HK-2 (cell line): Measurements from ENCODE around the gene VTA1.
"Not testable (repeated sequence)": the region's sequence is repeated elsewhere in the genome, so short reads cannot be mapped to it uniquely, and the experiment has no call there.

Source experiments
- DNase-seq: peaks from one replicate; pipeline ENCODE4 v3.0.0-alpha.2; 2018; ENCODE audit not compliant: unreplicated experiment

VTA1 gene

DNA sequence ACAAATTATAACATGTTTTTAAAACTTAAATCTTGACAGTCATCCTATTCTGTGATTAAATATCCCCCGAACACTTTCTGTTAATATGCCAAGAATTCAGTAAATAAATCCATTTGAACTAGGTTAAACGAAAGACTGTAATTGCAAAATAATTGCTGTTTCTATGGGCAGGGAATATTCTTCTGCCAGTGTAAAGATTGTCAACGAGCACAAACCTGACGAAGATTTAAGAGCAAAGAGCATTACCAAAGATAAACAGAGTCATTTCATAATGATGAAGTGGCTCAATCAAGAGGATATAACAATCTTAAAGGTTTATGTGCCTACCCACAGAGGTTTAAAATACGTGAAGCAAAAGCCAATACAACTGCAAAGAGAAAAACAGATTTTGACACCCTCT is 78.5 kb downstream of the VTA1 start:
- DNase-seq, result no peak

DNA sequence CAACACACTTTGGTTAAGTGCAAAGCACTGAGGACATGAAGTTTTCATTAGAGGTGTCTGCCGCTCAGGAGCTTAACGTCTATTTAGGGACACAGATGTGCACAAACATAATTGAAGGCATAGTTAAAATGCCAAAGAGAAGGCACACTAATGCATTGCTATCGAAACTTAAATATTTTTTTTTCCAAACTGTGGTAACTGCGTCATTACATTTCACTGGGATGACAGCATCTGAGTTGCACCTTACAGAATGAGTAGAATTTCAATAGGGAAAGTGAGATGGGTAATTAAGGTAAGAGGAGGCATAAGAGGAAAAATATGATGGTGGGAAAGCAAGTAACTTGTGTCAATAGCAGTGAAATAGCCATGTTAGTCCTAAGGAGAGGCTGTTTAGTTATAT is 79.7 kb downstream of the VTA1 start:
- DNase-seq, result no peak

GRCh38 chr6:142229518-142230270 is 82.6 kb downstream of the VTA1 start:
- not testable (repeated sequence) for DNase-seq

DNA sequence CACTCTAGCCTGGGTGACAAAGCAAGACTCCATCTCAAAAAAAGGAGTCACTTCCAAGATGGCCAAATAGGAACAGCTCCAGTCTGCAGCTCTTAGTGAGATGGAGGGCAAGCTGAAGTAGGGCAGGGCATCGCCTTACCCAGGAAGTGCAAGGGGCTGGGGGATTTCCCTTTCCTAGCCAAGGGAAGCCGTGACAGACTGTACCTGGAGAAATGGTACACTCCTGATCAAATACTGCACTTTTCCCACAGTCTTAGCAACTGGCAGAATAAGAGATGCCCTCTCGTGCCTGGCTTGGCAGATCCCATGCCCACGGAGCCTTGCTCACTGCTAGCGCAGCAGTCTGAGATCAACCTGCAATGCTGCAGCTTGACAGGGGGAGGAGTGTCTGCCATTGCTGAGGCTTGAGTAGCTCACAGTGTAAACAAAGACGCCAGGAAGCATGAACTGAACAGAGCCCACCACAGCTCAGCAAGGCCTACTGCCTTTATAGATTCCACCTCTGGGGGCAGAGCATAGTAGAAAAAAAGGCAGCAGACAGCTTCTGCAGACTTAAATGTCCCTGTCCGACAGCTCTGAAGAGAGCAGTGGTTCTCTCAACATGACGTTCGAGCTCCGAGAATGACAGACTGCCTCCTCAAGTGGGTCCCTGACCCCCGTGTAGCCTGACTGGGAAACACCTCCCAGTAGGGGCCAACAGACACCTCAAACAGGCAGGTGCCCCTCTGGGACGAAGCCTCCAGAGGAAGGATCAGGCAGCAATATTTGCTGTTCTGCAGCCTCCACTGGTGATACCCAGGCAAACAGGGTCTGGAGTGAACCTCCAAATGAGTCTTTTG is 85.4 kb downstream of the VTA1 start:
- not testable (repeated sequence) for DNase-seq

- DNase-seq, result no peak
Measured at GRCh38 chr6:142233945-142234682, 87.1 kb downstream of the VTA1 start.

DNA sequence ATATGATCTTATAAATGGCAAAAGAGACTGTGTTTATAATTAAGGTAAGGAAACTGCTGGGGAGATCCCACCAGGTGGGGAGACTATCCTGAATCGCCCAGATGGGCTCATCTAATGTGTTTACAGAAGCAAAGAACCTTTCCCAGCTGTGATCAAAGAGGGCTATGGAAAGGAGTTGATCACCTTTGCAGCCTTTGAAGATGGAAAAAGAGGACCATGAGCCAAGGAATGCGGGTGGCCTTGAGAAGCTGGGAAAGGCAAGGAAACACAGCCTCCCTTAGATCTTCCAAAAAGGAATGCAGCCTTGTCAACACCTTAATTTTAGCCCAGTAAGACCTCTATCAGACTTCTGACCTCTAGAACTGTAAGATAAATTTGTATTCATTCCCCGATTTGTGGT is 88.2 kb downstream of the VTA1 start:
- DNase-seq, result no peak

GRCh38 chr6:142235791-142236190 is 88.7 kb downstream of the VTA1 start:
- no peak for DNase-seq

DNA sequence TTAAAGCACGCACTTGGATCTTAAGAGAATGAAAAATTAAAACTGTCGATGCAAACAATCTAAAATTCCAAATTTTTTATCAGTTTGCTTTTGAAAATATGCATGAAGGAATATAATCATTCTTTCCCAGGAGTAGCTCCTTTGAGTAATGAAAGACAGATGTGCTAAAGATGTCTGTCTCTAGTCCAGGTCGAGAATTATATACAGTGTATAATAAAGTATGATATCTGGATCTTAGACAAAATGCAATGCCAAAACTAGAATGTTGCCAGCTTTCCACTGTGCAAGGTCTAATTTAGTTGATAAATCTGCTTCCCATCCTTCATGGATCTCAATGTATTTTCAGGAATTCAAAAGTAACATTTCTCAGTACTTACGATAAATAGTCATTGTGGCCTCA is 89.6 kb downstream of the VTA1 start:
- DNase-seq, result no peak

DNA sequence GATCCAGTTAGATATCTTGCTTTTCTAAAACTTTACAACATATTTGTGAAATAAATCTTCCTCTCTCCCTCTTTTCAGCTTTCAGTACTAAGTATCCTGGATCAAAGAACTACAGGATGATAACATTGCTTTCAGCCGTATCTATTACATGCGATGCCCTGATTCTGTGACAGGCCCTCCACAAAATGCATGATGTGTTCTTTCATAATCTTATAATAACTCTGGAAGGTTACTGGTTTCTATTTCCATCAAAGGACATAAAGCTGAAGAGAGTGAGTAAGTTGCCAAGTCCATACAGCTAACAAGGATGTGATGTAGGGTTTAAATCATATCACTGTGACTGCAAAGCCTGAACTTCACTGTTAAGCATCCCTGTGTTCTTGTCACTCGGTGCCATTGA is 91.8 kb downstream of the VTA1 start:
- no peak for DNase-seq

DNA sequence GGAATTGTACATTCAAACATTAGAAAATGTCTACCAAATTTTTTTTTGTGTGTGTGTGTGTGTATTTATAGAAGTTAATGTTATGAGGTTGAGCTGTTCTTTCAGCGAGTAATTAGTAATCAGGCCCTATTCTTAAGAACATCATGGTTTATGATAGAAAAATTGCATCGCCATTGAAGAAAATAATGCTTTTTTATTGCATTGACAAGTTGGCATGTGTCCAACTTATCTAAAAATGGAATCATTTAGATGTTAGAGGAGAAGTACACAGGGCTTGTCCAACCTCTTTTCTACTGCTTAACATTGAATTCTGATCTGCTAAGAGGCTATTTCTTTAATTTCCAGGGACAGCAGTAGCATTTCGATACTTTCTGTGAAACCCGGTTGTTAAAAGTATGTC is 93.1 kb downstream of the VTA1 start:
- DNase-seq, result no peak

DNA sequence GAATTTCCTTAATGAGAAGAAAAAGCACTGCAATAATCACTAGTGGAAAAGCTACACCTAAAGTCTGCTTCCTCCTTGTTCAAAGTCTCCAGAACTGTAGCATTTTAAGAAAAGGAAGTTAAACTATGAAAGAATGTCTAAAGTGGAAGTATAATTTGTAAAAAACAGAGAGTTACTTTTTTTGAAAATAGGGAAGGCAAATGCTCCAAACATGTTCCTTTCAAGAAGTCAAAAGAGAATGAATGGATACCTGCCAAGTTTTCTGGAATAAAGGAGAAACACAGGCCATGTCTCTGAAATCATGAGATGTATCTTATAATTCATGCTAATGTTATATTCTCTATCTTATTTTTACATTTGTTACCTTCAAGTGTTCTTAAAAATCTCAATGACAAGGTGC is 94.0 kb downstream of the VTA1 start:
- no peak for DNase-seq

GRCh38 chr6:142242269-142242668 is 95.2 kb downstream of the VTA1 start:
- no peak for DNase-seq

- no peak for DNase-seq
Measured at GRCh38 chr6:142246960-142247359, 99.9 kb downstream of the VTA1 start.

DNA sequence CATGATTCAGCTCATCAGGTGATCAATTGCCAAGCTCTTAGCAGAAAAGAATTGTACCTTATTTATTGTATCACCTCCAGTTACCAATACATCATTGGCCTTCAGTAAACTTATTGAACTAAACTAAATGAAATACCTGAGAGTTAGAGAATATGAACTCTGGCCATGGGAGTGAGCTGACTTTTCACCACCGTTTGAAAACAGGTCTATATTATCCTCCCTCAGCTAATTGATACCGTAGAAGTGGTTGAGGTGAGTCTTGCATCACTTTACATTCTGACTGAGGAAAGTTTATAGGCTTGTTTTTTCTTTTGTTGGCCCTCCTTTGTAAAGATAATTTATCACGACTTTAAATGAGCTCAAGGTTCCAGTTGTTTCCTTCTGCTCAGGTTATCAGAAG is 102.2 kb downstream of the VTA1 start:
- DNase-seq, result no peak

DNA sequence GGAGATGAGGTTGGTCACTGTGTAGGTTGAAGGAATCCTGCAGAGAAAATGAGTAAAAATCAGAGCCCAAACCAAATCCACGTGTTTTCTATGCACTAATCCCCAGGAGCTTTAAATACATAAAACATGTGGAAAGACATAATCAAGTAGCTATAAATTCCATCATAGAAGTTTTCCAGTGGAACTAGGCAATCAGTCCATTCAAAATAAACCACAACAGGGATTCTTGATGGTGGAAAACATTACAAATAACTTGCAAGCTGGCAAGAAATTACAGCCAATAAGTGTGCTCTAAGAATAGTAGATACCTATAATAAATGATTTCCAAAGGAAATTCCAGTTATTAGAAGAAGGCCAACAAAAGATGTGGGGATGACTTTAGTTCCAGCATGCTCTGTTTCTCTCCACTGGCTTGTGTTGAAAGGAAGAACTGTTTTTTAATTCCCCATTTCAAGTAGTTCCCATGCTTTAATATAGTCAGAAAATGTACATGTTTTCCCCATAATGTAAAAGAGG is 104.9 kb downstream of the VTA1 start:
- no peak for DNase-seq

GRCh38 chr6:142254513-142254912 is 107.5 kb downstream of the VTA1 start:
- DNase-seq, result no peak

DNA sequence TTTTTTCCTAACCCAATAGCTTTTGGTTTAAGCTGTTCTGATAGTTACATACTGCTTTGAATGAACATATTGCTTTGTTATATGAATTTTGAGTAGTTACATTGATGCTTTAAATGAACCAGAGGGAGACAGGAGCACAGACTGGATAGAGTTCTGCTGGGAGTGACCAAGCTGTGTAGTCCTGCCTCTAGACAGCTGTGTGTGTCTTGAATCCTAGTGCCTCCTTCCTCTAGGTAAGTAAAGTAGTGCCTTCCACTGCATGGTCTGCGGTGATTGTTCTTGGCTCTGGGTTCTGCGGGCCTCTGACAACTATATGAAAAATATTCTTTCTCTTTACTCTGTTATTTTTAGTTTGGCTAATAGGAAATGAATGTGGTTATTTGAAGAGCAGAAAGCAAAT is 108.7 kb downstream of the VTA1 start:
- DNase-seq, result no peak

DNA sequence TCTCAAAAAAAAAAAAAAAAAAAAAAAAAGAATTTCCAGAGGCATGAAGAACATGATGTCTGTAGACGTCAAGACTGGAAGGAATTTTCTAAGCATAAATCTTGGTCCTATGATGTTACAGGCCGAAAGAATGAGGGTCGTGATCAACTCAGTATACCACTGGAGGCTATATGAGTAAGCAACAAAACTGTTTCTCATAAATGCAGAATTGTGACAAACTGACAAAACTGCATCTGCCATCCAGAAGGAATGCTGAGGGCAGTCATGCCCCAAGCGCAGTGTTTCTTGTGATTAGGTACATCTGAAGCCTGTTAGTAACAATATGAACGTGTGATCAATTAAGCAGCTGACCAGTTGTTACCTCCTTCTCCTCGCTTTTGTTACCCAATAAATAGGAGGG is 111.2 kb downstream of the VTA1 start:
- no peak for DNase-seq

DNA sequence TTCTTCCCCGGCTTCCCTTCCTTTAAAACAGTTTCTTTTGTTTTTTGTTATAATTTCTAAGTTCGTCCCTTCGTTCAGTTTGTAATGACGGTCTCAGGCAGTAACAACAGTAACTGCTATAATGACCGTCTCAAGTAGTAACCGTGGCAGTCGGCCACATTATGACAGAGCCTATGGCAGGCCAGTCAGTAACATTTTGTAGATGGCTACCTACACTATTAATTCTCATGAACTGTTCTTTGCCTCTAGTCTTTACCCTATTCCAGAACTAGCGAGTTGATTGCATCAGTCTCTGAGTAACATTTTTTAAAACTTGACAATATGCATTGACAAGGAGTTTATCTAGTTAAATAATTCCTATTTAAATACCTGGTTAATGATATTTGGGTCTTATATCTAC is 111.7 kb downstream of the VTA1 start:
- DNase-seq, result no peak

- DNase-seq, result no peak
Measured at GRCh38 chr6:142260748-142261147, 113.7 kb downstream of the VTA1 start.

GRCh38 chr6:142262231-142262630 is 115.2 kb downstream of the VTA1 start:
- no peak for DNase-seq

- DNase-seq, result no peak
Measured at GRCh38 chr6:142265476-142265875, 118.4 kb downstream of the VTA1 start.
